Colon (tissue), 2 donors: Measurements from ENCODE around the gene DENND2A.
"Not testable (repeated sequence)": the region's sequence is repeated elsewhere in the genome, so short reads cannot be mapped to it uniquely, and the experiment has no call there.

Source experiments
- FAIRE-seq: peaks from 2 replicates; lab custom pipeline; 2012; peaks lifted over from hg19 to GRCh38; lab: Jason Lieb, UNC
- donor health status: control.
- donor health status: control.

The DENND2A gene

DNA sequence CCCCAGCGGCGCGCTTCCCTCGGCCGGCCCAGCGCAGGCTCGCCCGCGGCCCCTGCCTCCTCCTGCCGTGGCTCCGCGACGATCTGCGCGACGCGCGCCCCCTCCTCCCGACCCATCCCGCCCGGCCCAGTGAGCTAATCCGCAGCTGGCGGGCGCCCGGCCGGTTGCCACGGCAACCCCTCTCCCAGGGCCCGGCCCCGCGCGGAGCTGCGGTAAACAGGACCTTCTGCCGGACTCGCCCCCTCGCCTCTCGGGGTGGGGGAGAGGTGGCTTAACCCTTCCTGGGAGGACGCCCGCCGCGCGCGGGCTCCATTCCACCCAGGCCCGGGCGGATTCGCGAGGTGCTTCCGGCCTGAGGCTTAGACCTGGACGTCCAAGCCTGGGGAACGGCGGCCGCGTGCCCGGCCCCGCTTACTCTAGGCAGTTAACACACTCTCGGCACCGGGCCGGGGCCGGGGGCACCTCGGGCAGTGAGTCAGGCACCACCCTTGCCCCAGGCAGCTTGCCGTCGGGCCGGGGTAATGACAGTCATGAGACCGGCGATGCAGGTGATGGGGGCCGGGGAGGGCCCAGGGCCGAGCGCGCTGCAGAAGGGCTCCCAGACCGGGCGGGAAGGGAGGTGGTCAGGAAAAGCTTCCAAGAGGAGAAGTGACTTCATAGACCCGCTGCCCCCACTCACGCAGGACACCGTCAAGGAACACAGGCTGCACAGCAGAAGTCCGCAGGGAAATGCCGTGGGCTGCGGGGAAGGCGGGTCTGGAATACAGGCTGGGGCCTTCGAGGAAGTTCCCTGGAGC lies at the start of gene DENND2A:
DENND2A (minus strand) TSS at position 87 of the 797 bp plus-strand sequence. CDS start 38,416 bp downstream, outside the sequence.
- FAIRE-seq, result no peak

DNA sequence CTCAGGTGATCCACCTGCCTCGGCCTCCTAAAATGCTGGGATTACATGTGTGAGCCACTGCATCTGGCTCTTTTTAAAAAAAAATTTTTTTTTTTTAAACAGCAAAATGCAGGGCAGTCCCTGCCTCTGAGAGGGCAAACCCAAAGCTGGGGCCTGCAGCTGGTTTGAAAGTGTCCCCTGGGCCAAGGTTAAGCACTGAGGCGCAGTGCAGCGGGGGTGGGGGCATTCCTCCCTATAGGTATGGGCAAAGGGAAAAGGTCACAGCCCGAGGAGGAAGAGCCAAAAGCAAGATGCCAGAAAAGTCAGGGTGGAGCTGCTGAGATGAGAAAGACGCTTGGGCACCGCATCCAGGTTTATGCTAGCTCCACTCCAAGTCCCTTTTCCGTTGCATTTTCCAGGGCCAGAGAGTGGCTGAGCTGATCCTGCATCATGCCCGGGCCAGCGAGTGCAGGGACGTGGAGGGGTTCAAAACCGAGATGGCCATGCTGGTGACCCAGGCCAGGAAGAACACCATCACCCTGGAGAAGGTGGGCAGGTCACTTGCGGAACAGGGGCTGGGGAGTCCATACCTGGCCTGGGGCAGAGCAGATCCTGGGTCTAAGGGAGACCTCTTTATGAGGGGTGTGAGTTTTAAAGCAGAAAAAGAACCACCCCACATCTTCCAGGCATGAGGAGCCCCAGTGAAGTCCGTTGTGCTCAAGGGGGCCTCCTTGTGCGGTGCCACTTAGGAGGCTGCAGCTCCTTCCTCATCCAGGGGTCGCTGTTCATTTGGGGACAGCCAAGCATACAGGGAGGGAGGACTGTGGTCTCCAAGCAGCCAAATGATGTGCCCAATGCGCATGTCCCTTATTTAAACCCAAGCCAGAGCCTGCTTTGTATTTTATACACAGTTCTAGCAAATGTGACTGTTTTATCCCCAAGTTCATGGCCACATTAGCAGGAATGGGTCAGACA lies 48.9 kb upstream of the DENND2A start:
- FAIRE-seq, result no peak

DNA sequence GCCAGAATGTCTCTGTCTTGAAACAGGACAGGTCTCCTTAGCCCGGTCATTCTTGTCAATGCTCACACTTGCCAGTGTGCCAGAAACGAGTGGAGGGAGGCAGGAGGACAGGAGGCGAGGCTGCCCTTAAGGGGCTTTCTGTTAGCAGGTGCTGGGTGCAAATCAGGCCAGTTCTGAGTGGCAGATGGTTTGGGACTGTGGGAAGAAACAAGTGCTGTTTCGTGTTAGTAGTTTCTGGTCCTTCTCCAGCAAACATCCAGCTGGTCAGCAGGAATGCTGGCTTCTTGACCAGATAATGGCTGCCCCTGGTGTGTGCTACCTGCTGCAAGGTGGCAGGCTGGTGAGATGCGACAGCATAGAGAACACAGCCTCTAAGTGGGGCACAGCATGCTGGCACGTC lies 47.7 kb upstream of the DENND2A start:
- FAIRE-seq, result no peak

DNA sequence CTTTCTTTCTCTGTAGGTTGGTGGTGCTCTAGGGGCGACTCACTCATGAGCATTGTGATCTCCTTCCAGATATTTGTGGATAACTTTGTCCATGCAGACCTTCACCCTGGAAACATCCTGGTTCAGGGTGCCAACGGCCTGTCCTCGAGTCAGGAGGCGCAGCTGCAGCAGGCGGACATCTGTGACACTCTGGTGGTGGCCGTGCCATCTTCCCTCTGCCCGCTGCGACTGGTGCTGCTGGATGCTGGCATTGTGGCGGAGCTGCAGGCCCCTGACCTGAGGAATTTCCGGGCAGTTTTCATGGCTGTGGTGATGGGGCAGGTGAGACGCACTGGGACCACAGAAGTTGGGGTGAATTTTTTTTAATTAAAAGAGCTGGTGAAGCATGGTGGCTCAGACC lies 46.3 kb upstream of the DENND2A start:
- no peak for FAIRE-seq

GRCh38 chr7:140685407-140686087 lies 44.9 kb upstream of the DENND2A start:
- no peak for FAIRE-seq

GRCh38 chr7:140684066-140684950 lies 43.7 kb upstream of the DENND2A start:
- no peak for FAIRE-seq

GRCh38 chr7:140683657-140684056 lies 43.0 kb upstream of the DENND2A start:
- no peak for FAIRE-seq

DNA sequence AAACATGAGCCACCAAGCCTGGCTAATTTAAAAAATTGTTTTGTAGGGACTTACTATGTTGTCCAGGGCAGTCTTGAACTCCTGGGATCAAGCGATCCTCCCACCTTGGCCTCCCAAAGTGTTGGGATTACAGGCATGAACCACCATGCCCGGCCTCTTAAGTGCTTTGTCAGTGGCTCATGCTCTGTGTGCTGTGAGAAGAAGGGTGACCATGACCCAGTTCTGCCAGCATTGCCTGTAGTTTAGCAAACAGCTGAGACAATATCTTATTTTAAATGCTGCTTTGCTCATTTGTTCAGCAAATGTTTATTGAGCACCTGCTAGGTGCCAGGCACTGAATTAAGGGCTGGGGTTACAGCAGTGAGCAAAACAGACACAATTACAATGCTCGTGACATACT lies 41.2 kb upstream of the DENND2A start:
- no peak for FAIRE-seq

GRCh38 chr7:140680886-140681285 lies 40.3 kb upstream of the DENND2A start:
- FAIRE-seq, result no peak

DNA sequence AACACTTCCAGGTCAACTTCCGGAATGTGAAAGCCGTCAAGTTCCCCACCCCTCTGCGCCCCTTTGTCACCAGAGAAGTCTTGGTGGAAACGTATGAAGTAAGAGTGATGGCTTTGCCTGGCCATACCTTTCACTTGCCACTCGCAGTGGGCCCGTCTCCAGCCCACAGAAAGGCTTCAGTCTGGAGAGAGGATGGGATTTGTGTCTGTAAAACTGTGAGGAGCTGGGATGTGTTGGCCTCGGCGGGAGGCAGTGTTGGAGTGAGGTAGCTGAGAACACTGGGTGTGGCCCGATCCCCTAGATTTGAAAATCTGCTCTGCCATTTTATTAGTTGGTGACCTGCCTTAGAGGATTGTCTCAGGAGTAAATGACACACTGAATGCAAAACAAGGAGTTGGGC lies 38.6 kb upstream of the DENND2A start:
- no peak for FAIRE-seq

DNA sequence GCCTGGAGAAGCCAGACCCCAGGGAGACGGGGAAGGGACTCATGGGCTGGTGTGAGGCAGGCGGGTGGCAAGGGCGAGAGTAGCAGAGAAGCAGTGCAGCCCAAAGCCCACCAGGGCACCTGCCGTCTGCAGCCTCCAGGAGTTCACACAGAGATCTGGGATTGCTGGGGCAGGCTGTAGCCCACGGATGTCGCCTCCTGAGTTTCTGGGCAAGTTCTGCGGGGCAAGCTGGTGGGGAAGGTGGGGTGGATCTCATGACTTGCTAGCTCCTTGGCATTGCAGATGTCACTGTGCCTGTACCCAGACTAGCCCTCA lies 38.2 kb upstream of the DENND2A start:
- no peak for FAIRE-seq

GRCh38 chr7:140678081-140678815 lies 37.6 kb upstream of the DENND2A start:
- no peak for FAIRE-seq

- no peak for FAIRE-seq
These were observed 36.9 kb upstream of the DENND2A start for GRCh38 chr7:140677496-140677895.

DNA sequence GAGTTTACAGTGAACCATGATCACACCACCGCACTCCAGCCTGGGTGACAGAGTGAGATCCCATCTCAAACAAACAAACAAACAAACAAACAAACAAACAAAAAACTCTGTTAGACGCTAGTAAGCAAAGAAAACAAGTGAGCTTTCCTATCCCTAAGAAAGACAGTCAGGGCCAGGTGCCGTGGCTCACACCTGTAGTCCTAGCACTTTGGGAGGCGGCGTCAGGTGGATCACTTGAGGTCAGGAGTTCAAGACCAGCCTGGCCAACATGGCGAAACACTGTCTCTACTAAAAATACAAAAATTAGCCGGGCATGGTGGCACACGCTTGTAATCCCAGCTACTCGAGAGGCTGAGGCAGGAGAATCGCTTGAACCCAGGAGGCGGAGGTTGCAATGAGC lies 36.3 kb upstream of the DENND2A start:
- FAIRE-seq, result not testable (repeated sequence)

DNA sequence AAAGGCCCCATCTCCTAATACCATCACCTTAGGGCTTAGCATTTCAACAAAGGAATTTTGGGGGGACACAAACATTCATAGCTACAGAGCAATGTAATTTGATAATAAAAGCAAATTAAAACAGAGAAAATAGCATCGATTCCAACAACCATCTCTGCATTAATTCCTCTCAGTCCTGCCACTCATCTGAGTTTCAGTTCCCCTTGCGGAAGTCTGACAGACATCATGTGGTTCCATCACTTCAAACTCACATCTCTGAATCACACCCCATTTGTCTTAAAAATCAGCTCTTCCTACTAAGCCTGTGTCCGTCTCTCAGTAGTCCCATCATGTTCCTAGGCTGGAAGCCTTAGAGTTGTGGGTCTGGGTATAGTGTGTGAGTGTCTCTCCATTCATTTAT lies 35.7 kb upstream of the DENND2A start:
- FAIRE-seq, result no peak

- no peak for FAIRE-seq
These were observed 35.1 kb upstream of the DENND2A start for GRCh38 chr7:140675726-140676125.

DNA sequence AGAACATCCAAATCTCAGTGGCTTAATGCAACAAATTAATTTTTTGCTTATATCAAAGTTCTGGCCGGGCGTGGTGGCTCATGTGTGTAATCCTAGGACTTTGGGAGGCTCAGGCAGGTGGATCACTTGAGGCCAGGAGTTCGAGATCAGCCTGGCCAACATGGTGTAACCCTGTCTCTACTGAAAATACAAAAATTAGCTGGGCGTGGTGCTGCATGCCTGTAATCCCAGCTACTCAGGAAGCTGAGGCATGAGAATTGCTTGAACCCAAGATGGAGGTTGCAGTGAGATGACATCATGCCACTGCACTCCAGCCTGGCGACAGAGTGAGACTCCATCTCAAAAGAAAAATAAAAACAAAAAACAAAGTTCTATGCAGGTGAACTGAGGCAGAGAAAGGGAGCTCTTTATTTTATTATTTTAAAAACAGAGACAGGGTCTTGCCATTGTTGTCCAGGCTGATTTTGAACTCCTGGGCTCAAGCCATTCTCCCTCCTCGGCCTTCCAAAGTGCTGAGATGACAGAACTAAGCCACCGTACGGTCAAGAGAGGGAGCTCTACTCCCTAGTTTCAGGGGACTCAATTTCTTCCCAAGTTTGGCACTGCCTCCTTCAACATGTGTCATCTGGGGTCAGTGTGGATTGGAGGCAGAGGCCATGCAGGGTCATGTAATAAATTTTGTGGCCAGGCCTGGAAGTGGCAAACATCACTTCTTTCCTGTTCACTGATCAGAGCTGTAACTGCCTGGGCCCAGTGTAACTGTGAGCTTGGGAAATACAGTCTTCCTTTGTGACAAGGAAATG lies 34.5 kb upstream of the DENND2A start:
- no peak for FAIRE-seq

DNA sequence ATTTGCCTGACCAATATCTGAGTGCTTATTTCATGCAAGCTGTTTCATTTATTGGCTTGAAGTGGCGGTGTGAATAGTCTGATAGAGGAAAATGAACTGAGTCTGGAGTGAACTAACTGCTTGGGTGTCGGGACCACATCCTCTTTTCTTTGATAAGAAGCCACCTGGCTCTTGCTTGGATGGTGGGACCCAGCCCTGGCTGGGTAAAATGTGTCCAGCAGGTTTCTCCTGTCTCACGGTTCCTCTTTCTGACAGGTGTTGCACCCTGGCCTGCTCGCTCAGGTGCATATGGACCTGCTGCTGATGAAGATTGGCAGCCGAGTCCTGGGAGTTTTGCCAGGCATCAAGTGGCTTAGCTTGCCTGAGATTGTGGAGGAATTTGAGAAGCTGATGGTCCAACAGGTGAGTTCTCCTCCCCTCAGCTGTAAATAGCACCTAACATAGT lies 33.8 kb upstream of the DENND2A start:
- no peak for FAIRE-seq

DNA sequence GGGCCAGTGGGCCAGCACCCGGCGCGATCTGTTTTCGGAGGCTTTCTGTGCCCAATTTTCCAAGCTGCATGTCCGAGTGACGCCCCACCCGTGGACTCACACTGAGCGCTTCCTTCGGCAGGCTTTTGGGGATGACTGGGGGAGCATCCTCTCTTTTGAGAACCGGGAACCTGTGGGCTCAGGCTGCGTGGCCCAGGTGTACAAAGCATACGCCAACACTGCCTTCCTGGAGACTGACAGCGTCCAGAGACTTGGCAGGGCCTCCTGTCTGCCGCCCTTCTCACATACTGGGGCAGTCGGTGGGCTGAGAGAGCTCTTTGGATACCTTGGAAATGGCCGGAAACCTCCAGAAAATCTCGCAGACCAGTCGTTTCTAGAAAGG lies 33.2 kb upstream of the DENND2A start:
- FAIRE-seq, result no peak
